HepG2 (cell line): ENCODE results near the gene ACTL7B. TPM values are rescaled to one million over a fixed set of nuclear protein-coding genes. Genes with fewer than 3 reads are reported as not detected.

Source experiments
- AGO2 ChIP-seq: fragments of 200-400 bp; formaldehyde crosslinking; optimal IDR thresholded peaks from 2 replicates; pipeline ENCODE3; 2017; ENCODE audit warnings: mild to moderate bottlenecking, low read depth, low read length, moderate library complexity
- DNMT3B ChIP-seq: conservative IDR thresholded peaks from 2 replicates; pipeline ENCODE4 v1.6.1; 2016; ENCODE audit warnings: missing biosample characterization, control low read depth
- FOXK1 ChIP-seq: sonication (generic); formaldehyde crosslinking; IDR thresholded peaks from 2 replicates; pipeline ENCODE4 v1.4.0; 2020; ENCODE audit warnings: low read depth, missing genetic modification reagents, borderline replicate concordance
- JARID2 ChIP-seq: sonication (generic); formaldehyde crosslinking; IDR thresholded peaks from 2 replicates; pipeline ENCODE4 v1.8.1; 2023; ENCODE audit warnings: missing genetic modification reagents, inconsistent platforms; ENCODE audit not compliant: insufficient replicate concordance
- KAT7 ChIP-seq: IDR thresholded peaks from 2 replicates; pipeline ENCODE4 v1.6.1; 2018; ENCODE audit warnings: borderline replicate concordance, missing compliant biosample characterization
- MYNN ChIP-seq: sonication (generic); formaldehyde crosslinking; IDR thresholded peaks from 2 replicates; pipeline ENCODE4 v1.4.0; 2020; ENCODE audit warnings: mild to moderate bottlenecking, low read depth, missing genetic modification reagents
- NFYB ChIP-seq: sonication (generic); formaldehyde crosslinking; IDR thresholded peaks from 2 replicates; pipeline ENCODE4 v1.4.0; 2020; ENCODE audit warnings: missing genetic modification reagents
- POLR2AphosphoS2 ChIP-seq: IDR thresholded peaks from 2 replicates; pipeline ENCODE4 v1.6.1; 2011; ENCODE audit warnings: low read depth, low read length, improper control_type of control experiment
- RBFOX2 ChIP-seq: fragments of 200-400 bp; formaldehyde crosslinking; IDR thresholded peaks from 2 replicates; pipeline ENCODE4 v1.6.1; 2017; ENCODE audit warnings: low read depth, mild to moderate bottlenecking, low read length
- RFXAP ChIP-seq: sonication (generic); formaldehyde crosslinking; IDR thresholded peaks from 2 replicates; pipeline ENCODE4 v1.4.0; 2020; ENCODE audit warnings: missing genetic modification reagents, borderline replicate concordance
- RORA ChIP-seq: sonication (generic); formaldehyde crosslinking; IDR thresholded peaks from 2 replicates; pipeline ENCODE4 v1.5.0; 2020; ENCODE audit warnings: mild to moderate bottlenecking, missing genetic modification reagents, moderate library complexity
- SRSF1 ChIP-seq: fragments of 200-400 bp; formaldehyde crosslinking; optimal IDR thresholded peaks from 2 replicates; pipeline ENCODE3; 2017; ENCODE audit warnings: mild to moderate bottlenecking, low read depth, low read length, moderate library complexity
- SSRP1 ChIP-seq: IDR thresholded peaks from 2 replicates; pipeline ENCODE4 v1.6.1; 2016; ENCODE audit warnings: control low read depth
- SUZ12 ChIP-seq: fragments of 150-350 bp; IDR thresholded peaks from 2 replicates; pipeline ENCODE4 v1.6.1; 2014; ENCODE audit warnings: low read depth, low read length
- XRCC5 ChIP-seq: fragments of 200-400 bp; formaldehyde crosslinking; optimal IDR thresholded peaks from 2 replicates; pipeline ENCODE3; 2017; ENCODE audit warnings: mild to moderate bottlenecking, low read length
- ZNF17 ChIP-seq: sonication (generic); formaldehyde crosslinking; IDR thresholded peaks from 2 replicates; pipeline ENCODE4 v1.5.0; 2020; ENCODE audit warnings: mild to moderate bottlenecking, missing genetic modification reagents
- ZNF468 ChIP-seq: sonication (generic); formaldehyde crosslinking; IDR thresholded peaks from 2 replicates; pipeline ENCODE4 v1.8.0; 2022; ENCODE audit warnings: mild to moderate bottlenecking, moderate library complexity, missing genetic modification reagents
- ZNF768 ChIP-seq: sonication (generic); formaldehyde crosslinking; IDR thresholded peaks from 2 replicates; pipeline ENCODE4 v1.4.0; 2020; ENCODE audit warnings: missing genetic modification reagents
- ZNF780A ChIP-seq: sonication (generic); formaldehyde crosslinking; IDR thresholded peaks from 2 replicates; pipeline ENCODE4 v1.8.0; 2022; ENCODE audit warnings: mild to moderate bottlenecking, missing genetic modification reagents, moderate library complexity
- ZNF883 ChIP-seq: sonication (generic); formaldehyde crosslinking; IDR thresholded peaks from 2 replicates; pipeline ENCODE4 v1.5.1; 2020; ENCODE audit warnings: mild to moderate bottlenecking, missing genetic modification reagents; ENCODE audit errors: not compliant biosample characterization
- ZSCAN22 ChIP-seq: sonication (generic); formaldehyde crosslinking; IDR thresholded peaks from 2 replicates; pipeline ENCODE4 v1.4.0; 2020; ENCODE audit warnings: mild to moderate bottlenecking, missing genetic modification reagents
- polyA plus RNA-seq, 8 experiments: library from polyadenylated mRNA; depleted of rRNA in 3 of 8; stranded (reverse) in 7 of 8; unstranded in 1 of 8; fragments of >200 nt; fragmentation: Illumina TruSeq in 4 of 8; extraction: Trizol in 4 of 8; gene quantifications; 2 replicates each; pipeline versions ENCODE4 v1.2.1 to v1.2.3, GENCODE V29; 2011 to 2016; ENCODE audit warnings: low read depth in 4 of 8, missing spikeins in 1 of 8, mixed read lengths in 1 of 8; ENCODE audit not compliant: insufficient read depth in 1 of 8
- total RNA-seq, 5 experiments: library from RNA; depleted of rRNA; stranded (reverse); fragments of >200 nt; fragmentation: Illumina TruSeq; extraction: Trizol; gene quantifications; 2 replicates each; pipeline ENCODE4 v1.2.3, GENCODE V29; 2016; ENCODE audit warnings: low read depth in 1 of 5
- TF ChIP-seq, protein P1 (sequence below): sonication (generic); formaldehyde crosslinking; IDR thresholded peaks from 2 replicates; pipeline ENCODE4 v1.4.0; 2020; ENCODE audit warnings: missing genetic modification reagents, borderline replicate concordance
- TF ChIP-seq, protein P2 (sequence below): sonication (generic); formaldehyde crosslinking; conservative IDR thresholded peaks from 2 replicates; pipeline ENCODE4 v1.8.0; 2022; ENCODE audit warnings: low read depth, missing genetic modification reagents
- TF ChIP-seq, protein P3 (sequence below): IDR thresholded peaks from 2 replicates; pipeline ENCODE4 v1.6.1; 2016; ENCODE audit warnings: missing biosample characterization, missing genetic modification reagents, low read depth

The ACTL7B gene
- total and polyA plus RNA-seq, 2 of the 13 experiments (the other 11 are each of a cell fraction or from before 2014, with no cell fraction given): 0.07 to 0.11 TPM

- TF ChIP-seq, protein P1, sequence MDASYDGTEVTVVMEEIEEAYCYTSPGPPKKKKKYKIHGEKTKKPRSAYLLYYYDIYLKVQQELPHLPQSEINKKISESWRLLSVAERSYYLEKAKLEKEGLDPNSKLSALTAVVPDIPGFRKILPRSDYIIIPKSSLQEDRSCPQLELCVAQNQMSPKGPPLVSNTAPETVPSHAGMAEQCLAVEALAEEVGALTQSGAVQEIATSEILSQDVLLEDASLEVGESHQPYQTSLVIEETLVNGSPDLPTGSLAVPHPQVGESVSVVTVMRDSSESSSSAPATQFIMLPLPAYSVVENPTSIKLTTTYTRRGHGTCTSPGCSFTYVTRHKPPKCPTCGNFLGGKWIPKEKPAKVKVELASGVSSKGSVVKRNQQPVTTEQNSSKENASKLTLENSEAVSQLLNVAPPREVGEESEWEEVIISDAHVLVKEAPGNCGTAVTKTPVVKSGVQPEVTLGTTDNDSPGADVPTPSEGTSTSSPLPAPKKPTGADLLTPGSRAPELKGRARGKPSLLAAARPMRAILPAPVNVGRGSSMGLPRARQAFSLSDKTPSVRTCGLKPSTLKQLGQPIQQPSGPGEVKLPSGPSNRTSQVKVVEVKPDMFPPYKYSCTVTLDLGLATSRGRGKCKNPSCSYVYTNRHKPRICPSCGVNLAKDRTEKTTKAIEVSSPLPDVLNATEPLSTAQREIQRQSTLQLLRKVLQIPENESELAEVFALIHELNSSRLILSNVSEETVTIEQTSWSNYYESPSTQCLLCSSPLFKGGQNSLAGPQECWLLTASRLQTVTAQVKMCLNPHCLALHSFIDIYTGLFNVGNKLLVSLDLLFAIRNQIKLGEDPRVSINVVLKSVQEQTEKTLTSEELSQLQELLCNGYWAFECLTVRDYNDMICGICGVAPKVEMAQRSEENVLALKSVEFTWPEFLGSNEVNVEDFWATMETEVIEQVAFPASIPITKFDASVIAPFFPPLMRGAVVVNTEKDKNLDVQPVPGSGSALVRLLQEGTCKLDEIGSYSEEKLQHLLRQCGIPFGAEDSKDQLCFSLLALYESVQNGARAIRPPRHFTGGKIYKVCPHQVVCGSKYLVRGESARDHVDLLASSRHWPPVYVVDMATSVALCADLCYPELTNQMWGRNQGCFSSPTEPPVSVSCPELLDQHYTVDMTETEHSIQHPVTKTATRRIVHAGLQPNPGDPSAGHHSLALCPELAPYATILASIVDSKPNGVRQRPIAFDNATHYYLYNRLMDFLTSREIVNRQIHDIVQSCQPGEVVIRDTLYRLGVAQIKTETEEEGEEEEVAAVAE (CRISPR knock-in tag): no peak
- no peak for TF ChIP-seq DNMT3B
- TF ChIP-seq ZNF468 (CRISPR knock-in tag): no peak
- TF ChIP-seq SUZ12: no peak
- TF ChIP-seq POLR2AphosphoS2: no peak
- TF ChIP-seq ZNF780A: no peak
- TF ChIP-seq FOXK1 (CRISPR knock-in tag): no peak
- no peak for TF ChIP-seq JARID2 (CRISPR knock-in tag)
- TF ChIP-seq RBFOX2: peak; percentile 83
- no peak for TF ChIP-seq ZNF883 (CRISPR knock-in tag)
- no peak for TF ChIP-seq ZSCAN22 (CRISPR knock-in tag)
- TF ChIP-seq RORA (CRISPR knock-in tag): no peak
- no peak for TF ChIP-seq NFYB (CRISPR knock-in tag)
- no peak for TF ChIP-seq ZNF768 (CRISPR knock-in tag)
- TF ChIP-seq, protein P2, sequence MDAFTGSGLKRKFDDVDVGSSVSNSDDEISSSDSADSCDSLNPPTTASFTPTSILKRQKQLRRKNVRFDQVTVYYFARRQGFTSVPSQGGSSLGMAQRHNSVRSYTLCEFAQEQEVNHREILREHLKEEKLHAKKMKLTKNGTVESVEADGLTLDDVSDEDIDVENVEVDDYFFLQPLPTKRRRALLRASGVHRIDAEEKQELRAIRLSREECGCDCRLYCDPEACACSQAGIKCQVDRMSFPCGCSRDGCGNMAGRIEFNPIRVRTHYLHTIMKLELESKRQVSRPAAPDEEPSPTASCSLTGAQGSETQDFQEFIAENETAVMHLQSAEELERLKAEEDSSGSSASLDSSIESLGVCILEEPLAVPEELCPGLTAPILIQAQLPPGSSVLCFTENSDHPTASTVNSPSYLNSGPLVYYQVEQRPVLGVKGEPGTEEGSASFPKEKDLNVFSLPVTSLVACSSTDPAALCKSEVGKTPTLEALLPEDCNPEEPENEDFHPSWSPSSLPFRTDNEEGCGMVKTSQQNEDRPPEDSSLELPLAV (CRISPR knock-in tag): no peak
- TF ChIP-seq SSRP1: peak; percentile 79; the same call in 1 of the 2 replicates
- TF ChIP-seq XRCC5: no peak
- TF ChIP-seq AGO2: peak; percentile 58
- TF ChIP-seq SRSF1: no peak
- TF ChIP-seq RFXAP (CRISPR knock-in tag): no peak
- TF ChIP-seq ZNF17: no peak
- TF ChIP-seq KAT7 (CRISPR knock-in tag): 0 out of 2 replicates have a peak, but pooled peaks have one; percentile 44
- no peak for TF ChIP-seq MYNN (CRISPR knock-in tag)
- TF ChIP-seq, protein P3, sequence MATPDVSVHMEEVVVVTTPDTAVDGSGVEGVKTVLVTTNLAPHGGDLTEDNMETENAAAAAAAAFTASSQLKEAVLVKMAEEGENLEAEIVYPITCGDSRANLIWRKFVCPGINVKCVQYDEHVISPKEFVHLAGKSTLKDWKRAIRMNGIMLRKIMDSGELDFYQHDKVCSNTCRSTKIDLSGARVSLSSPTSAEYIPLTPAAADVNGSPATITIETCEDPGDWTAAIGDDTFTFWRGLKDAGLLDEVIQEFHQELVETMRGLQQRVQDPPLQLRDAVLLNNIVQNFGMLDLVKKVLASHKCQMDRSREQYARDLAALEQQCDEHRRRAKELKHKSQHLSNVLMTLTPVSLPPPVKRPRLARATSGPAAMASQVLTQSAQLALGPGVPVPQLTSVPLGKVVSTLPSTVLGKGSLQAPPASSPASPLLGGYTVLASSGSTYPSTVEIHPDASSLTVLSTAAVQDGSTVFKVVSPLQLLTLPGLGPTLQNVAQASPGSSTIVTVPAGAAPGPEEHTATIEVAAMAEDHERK (CRISPR knock-in tag): no peak
Observed at GRCh38 chr9:108882052-108882888, 26.5 kb upstream of the ACTL7B start (continued).
